Mesenteric fat pad (tissue), 1 donor: ENCODE data around the gene SLC17A9. TPM values are rescaled to one million over a fixed set of nuclear protein-coding genes. Genes with fewer than 3 reads are reported as not detected.

ENCODE experiments used
- DNase-seq: peaks from one replicate; pipeline ENCODE4 v3.0.0-alpha.2; 2020; ENCODE audit warnings: low spot score
- total RNA-seq: library from RNA; stranded (reverse); fragmentation: NEBNext Ultra II Directional; extraction: Animal tissue kit (Norgen Biotek cat#: 25700); gene quantifications from one replicate; pipeline ENCODE4 v1.2.1, GENCODE V29; 2021
- donor health status: DM: yes; HTN: yes; CAD: no.

Gene SLC17A9
- total RNA-seq, 1 donor from 2014 or later: 12.7 TPM

GRCh38 chr20:63000036-63000435, 47.5 kb downstream of the SLC17A9 start:
- no peak for DNase-seq

- DNase-seq: no peak
These were observed 48.4 kb downstream of the SLC17A9 start for GRCh38 chr20:63000958-63001357.

- DNase-seq: no peak
These were observed 50.0 kb downstream of the SLC17A9 start for GRCh38 chr20:63002511-63002910.

- DNase-seq: no peak
These were observed 51.0 kb downstream of the SLC17A9 start for GRCh38 chr20:63003546-63003945.

- no peak for DNase-seq
These were observed 52.3 kb downstream of the SLC17A9 start for GRCh38 chr20:63004607-63005364.

- DNase-seq: no peak
These were observed 52.9 kb downstream of the SLC17A9 start for GRCh38 chr20:63005365-63005861.

GRCh38 chr20:63005862-63006539, 53.5 kb downstream of the SLC17A9 start:
- DNase-seq: no peak

GRCh38 chr20:63006540-63007359, 54.2 kb downstream of the SLC17A9 start, which contains the start of gene BHLHE23:
TSS of gene BHLHE23 (minus strand) at chr20:63006964. CDS start at chr20:63006774, 190 bp downstream.
- no peak for DNase-seq

- DNase-seq: no peak
These were observed 54.8 kb downstream of the SLC17A9 start for GRCh38 chr20:63007360-63007645.

- DNase-seq: no peak
These were observed 55.4 kb downstream of the SLC17A9 start for GRCh38 chr20:63007646-63008488.

- no peak for DNase-seq
These were observed 56.1 kb downstream of the SLC17A9 start for GRCh38 chr20:63008541-63009044.

- DNase-seq: no peak
These were observed 56.8 kb downstream of the SLC17A9 start for GRCh38 chr20:63009045-63009961.

- no peak for DNase-seq
These were observed 57.7 kb downstream of the SLC17A9 start for GRCh38 chr20:63009988-63010769.

- DNase-seq: no peak
These were observed 59.3 kb downstream of the SLC17A9 start for GRCh38 chr20:63011798-63012197.

- no peak for DNase-seq
These were observed 60.7 kb downstream of the SLC17A9 start for GRCh38 chr20:63013207-63013606.

- DNase-seq: no peak
These were observed 61.8 kb downstream of the SLC17A9 start for GRCh38 chr20:63014287-63014686.

- no peak for DNase-seq
These were observed 62.2 kb downstream of the SLC17A9 start for GRCh38 chr20:63014710-63015109.

- no peak for DNase-seq
These were observed 62.7 kb downstream of the SLC17A9 start for GRCh38 chr20:63015147-63015661.
